IPS DF 4.7 (cell line): ENCODE measurements around the gene KCNIP1.

Source experiments
- DNase-seq: peaks from one replicate; pipeline ENCODE4 v3.0.0-alpha.2; 2013; ENCODE audit warnings: low spot score; ENCODE audit errors: extremely low read depth

Gene KCNIP1

GRCh38 chr5:170596482-170597044 is 92.7 kb downstream of the KCNIP1 start:
- DNase-seq, result no peak

GRCh38 chr5:170597109-170597751 is 93.4 kb downstream of the KCNIP1 start:
- no peak for DNase-seq

GRCh38 chr5:170597872-170598271 is 94.1 kb downstream of the KCNIP1 start:
- DNase-seq, result no peak

GRCh38 chr5:170599756-170600155 is 95.9 kb downstream of the KCNIP1 start:
- DNase-seq, result no peak

GRCh38 chr5:170601619-170602018 is 97.8 kb downstream of the KCNIP1 start:
- DNase-seq, result no peak

- no peak for DNase-seq
These were observed 99.3 kb downstream of the KCNIP1 start for GRCh38 chr5:170603109-170603508.

- peak; percentile 41 for DNase-seq
These were observed 100.1 kb downstream of the KCNIP1 start for GRCh38 chr5:170603578-170604565.

GRCh38 chr5:170606941-170607340 is 103.1 kb downstream of the KCNIP1 start:
- no peak for DNase-seq

GRCh38 chr5:170611449-170612090 is 107.8 kb downstream of the KCNIP1 start:
- no peak for DNase-seq

- DNase-seq, result no peak
These were observed 108.4 kb downstream of the KCNIP1 start for GRCh38 chr5:170612256-170612678.

- DNase-seq, result no peak
These were observed 110.3 kb downstream of the KCNIP1 start for GRCh38 chr5:170614065-170614490.

- DNase-seq, result no peak
These were observed 110.9 kb downstream of the KCNIP1 start for GRCh38 chr5:170614720-170615119.

- DNase-seq, result no peak
These were observed 114.0 kb downstream of the KCNIP1 start for GRCh38 chr5:170617533-170618490.

- DNase-seq, result no peak
These were observed 116.0 kb downstream of the KCNIP1 start for GRCh38 chr5:170619869-170620268.

GRCh38 chr5:170622933-170623332 is 119.1 kb downstream of the KCNIP1 start:
- no peak for DNase-seq

GRCh38 chr5:170623576-170624181 is 119.9 kb downstream of the KCNIP1 start:
- DNase-seq, result no peak

- DNase-seq, result no peak
These were observed 121.7 kb downstream of the KCNIP1 start for GRCh38 chr5:170625221-170626165.

GRCh38 chr5:170626507-170627150 is 122.8 kb downstream of the KCNIP1 start:
- no peak for DNase-seq
